ENCODE results near the gene C16orf74. TPM values are rescaled to one million over a fixed set of nuclear protein-coding genes. Genes with fewer than 3 reads are reported as not detected.

The C16orf74 gene
- total RNA-seq: 2.1 and 2.4 TPM in 2 replicates
- long read RNA-seq: 0 reads

DNA sequence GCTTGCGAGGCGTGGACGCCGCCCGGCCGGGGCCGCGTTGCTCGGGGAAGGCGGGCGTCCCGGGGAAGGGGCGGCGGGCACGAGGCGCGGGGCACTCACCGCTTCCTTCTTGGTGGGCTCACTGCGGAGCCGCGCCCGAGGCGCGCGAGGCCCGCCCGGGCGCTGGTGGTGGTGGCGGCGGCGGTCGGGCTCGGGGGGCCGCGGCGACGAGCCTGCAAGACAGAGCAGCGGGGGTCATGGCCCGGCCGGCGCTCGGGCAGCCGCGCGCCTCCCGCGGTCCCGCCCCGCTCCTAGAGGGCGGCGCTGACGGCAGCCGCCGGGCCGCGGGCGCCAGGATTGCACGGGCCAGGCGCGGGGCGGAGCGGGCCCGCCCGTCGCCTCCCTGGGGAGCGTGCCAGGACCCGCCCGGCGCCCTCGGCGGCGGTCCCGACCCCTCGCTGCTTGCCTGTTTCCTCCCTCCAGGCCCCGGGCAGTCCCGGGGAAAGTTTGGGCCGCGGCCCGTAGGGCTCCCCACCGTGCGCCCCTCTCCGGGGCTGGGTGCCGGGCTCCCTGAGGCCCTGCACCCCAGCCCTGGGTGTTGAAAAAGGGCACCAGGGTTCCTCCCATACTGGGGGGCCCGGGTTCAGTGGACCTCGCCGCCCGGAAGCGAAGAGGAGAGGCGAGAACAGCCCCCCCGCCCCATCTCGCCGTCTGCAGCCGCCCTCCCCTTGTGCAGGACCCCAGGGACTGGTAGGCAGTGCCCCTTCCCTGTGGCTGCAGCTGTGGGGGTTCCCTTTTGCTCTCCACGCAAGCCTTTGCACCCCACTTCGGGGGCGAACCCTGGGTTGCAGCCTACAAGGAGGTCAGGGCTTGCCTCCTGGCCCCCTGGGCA, at the start of gene C16orf74:
TSS of gene C16orf74 (minus strand) at position 270 of the 871 bp plus-strand sequence. CDS start 15,879 bp downstream, outside the sequence.
- TF ChIP-seq, protein P1, sequence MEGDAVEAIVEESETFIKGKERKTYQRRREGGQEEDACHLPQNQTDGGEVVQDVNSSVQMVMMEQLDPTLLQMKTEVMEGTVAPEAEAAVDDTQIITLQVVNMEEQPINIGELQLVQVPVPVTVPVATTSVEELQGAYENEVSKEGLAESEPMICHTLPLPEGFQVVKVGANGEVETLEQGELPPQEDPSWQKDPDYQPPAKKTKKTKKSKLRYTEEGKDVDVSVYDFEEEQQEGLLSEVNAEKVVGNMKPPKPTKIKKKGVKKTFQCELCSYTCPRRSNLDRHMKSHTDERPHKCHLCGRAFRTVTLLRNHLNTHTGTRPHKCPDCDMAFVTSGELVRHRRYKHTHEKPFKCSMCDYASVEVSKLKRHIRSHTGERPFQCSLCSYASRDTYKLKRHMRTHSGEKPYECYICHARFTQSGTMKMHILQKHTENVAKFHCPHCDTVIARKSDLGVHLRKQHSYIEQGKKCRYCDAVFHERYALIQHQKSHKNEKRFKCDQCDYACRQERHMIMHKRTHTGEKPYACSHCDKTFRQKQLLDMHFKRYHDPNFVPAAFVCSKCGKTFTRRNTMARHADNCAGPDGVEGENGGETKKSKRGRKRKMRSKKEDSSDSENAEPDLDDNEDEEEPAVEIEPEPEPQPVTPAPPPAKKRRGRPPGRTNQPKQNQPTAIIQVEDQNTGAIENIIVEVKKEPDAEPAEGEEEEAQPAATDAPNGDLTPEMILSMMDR (IDR thresholded peaks at IDR 0.05): no peak
- Mint-ChIP-seq H3K36me3 (ENCODE audit: unreplicated experiment) (no peaks in the 10 kb centered on the region), H3K9me3 (ENCODE audit: unreplicated experiment) (no peaks in the 10 kb centered on the region), H3K27ac (ENCODE audit: unreplicated experiment) (peak within 1 kb of the TSS; percentile 14), H3K27me3 (ENCODE audit: unreplicated experiment) (peaks cover under 1% of the 10 kb centered on the region), H3K4me3 (ENCODE audit: unreplicated experiment) (peak within 1 kb of the TSS; percentile 75), H3K4me1 (ENCODE audit: unreplicated experiment) (peaks cover 16% of the 10 kb centered on the region)
- no peak for DNase-seq (ENCODE audit: extremely low spot score, unreplicated experiment)

DNA sequence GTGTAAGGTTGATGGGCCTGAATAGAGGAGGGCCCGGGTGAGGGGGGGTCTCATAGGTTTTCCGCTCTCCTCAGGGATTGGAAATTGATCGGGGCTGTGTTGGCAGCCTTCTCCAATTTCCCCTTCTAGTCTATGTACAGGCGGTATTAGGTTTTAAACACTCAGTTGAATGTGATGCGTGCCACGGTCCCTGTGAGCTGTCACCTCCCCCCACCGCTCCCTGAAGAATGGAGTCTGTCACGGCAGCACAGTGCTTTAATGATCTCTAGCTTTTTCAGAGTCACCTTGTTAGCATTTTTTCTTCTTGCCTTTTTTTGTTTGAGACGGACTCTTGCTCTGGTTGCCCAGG, 49.4 kb upstream of the C16orf74 start:
- peaks cover 34% of the 10 kb centered on the region for H3K36me3 Mint-ChIP-seq (ENCODE audit: unreplicated experiment)
- H3K27ac Mint-ChIP-seq (ENCODE audit: unreplicated experiment): peak overlapping the region; percentile 83
- TF ChIP-seq, protein P1 (IDR thresholded peaks at IDR 0.05): no peak
- no peak for DNase-seq (ENCODE audit: extremely low spot score, unreplicated experiment)
- H3K4me1 Mint-ChIP-seq (ENCODE audit: unreplicated experiment): peaks cover 33% of the 10 kb centered on the region
- H3K4me3 Mint-ChIP-seq (ENCODE audit: unreplicated experiment): peak overlapping the region; percentile 85
- no peaks in the 10 kb centered on the region for H3K27me3 Mint-ChIP-seq (ENCODE audit: unreplicated experiment)
- H3K9me3 Mint-ChIP-seq (ENCODE audit: unreplicated experiment): no peaks in the 10 kb centered on the region

DNA sequence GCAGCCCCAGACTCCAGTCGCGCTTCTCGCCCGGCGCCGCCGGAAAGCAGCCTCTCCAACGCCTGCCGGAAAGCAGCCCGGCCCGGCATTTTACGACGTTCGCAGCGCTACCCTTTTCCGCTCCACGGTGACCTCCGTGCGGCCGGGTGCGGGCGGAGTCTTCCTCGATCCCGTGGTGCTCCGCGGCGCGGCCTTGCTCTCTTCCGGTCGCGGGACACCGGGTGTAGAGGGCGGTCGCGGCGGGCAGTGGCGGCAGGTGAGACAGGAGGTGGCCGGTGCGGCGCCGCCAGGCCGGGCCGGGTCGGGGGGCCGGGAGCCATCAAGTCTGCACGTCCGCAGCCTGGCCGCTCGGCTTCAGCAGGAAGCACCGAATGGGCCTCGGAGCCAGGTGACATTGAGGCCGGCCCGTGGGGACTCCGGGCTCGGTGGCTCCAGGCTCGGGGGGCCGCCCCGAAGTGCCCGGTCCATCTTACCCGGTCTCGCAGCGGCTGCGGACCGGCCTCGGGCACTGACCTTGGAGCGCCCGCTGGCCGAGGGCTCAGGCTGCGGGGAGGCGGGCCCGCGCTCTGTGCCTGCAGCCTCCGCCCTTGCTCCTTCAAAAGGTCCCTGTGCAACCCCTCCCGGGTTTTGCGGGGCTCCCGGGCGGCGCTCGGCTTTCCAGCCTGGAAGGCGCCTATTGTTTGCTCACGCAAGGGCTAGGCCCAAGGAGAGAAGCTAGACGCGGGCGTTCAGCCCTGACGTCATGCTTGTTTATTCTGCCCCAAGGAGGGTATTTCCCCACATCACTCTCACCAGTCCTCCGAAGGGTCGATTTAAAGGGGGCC, 48.8 kb upstream of the C16orf74 start, which contains the start of the genes COX4I1 and EMC8:
TSS of gene COX4I1 (plus strand) at position 199 of the 824 bp plus-strand sequence. CDS start 1,511 bp downstream, outside the sequence.
TSS of gene EMC8 (minus strand) at position 48 of the 824 bp plus-strand sequence. CDS start 249 bp downstream, outside the sequence.
- Mint-ChIP-seq H3K27ac (ENCODE audit: unreplicated experiment) (peak within 1 kb of the TSS; percentile 83), H3K36me3 (ENCODE audit: unreplicated experiment) (peaks cover 34% of the 10 kb centered on the region), H3K27me3 (ENCODE audit: unreplicated experiment) (no peaks in the 10 kb centered on the region), H3K4me1 (ENCODE audit: unreplicated experiment) (peaks cover 33% of the 10 kb centered on the region), H3K9me3 (ENCODE audit: unreplicated experiment) (no peaks in the 10 kb centered on the region), H3K4me3 (ENCODE audit: unreplicated experiment) (peak within 1 kb of the TSS; percentile 85)
- peak; percentile 97 for DNase-seq (ENCODE audit: extremely low spot score, unreplicated experiment)
- TF ChIP-seq, protein P1 (IDR thresholded peaks at IDR 0.05): no peak

DNA sequence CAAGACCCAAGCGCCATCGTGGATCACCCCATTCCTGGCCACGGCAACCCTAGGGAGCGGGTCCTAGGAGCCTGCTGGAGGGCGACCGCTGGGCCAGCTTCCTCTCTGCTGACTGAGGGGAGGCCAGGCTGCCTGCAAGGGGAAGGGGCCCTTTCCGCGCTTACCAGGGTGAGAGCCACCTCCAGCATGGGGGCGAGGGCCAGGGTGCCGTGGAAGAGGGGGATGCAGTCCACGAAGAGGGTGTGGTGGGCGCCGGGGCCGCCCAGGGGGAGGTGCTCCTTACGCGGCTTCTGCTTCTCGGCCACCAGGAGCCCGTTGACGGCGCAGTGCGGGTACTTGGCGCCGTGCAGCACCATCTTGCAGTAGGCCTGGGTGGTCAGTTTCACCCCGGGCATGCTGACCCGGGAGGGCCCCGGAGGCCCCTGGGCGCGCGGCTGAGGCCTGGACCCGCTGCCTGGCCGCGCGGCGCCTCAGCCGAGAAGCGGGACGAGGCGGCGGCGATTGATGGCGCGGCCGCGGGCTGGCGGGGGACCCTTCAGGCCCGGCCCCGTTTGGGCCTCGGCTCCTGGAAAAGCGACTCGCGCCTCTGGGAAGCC, 48.1 kb upstream of the C16orf74 start:
- no peaks in the 10 kb centered on the region for H3K27me3 Mint-ChIP-seq (ENCODE audit: unreplicated experiment)
- H3K27ac Mint-ChIP-seq (ENCODE audit: unreplicated experiment): peak overlapping the region; percentile 7
- no peak for DNase-seq (ENCODE audit: extremely low spot score, unreplicated experiment)
- no peaks in the 10 kb centered on the region for H3K9me3 Mint-ChIP-seq (ENCODE audit: unreplicated experiment)
- H3K4me3 Mint-ChIP-seq (ENCODE audit: unreplicated experiment): peak overlapping the region; percentile 84
- H3K36me3 Mint-ChIP-seq (ENCODE audit: unreplicated experiment): peaks cover 34% of the 10 kb centered on the region
- TF ChIP-seq, protein P1 (IDR thresholded peaks at IDR 0.05): no peak
- peaks cover 33% of the 10 kb centered on the region for H3K4me1 Mint-ChIP-seq (ENCODE audit: unreplicated experiment)

Measured in osteocyte (in vitro differentiated cells).